SHP77 (cell line): ENCODE results near the gene CTU2.

Source experiments
- DNase-seq, 2 experiments: peaks; one replicate each; lab custom pipeline; 2025; lab: John Stamatoyannopoulos, UW

The CTU2 gene

DNA sequence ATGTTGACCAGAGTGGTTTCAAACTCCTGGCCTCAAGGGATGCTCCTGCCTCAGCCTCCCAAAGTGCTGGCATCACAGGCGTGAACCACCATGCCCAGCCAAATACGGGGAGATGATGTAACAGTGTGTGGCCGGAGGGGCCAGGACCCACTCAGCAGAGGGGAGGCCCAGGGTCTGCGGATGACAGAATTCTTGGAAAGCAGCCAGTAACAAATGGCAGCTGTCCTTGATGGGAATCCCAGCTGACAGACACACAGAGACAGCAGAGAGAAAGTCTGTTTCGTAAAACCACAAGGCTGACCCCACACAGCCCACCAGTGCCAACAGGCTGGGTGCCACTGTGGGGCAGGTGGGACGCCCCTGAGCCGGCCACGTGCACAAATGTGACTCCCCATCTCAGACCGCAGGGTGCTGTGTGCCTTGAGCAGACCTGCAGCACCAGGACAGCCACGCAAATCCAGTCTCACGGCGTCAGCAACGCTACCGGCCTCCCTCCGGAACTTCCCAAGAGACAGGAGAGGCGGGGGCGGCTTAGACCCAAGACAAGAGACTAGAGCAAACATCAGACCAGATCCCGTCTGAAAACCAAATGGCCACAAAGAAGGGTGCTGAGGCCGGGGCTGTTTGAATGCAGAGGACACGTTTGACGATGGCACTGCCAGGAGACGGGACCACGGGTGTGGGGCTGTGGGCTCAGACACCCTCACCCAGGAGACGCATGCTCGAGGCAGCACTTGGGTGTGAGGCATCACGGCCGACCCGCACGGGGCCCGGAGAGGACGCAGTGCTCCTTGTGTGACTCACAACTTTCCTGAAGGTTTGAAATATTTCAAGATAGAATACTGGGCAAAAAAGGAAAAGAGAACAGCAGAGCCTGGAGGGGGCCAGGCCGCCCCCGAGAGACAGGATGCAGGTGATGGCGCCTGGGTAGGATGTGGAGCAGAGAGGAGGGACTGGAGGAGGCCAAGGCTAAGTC lies 24.6 kb downstream of the CTU2 start:
- DNase-seq: peak; percentile 69 to 77

DNA sequence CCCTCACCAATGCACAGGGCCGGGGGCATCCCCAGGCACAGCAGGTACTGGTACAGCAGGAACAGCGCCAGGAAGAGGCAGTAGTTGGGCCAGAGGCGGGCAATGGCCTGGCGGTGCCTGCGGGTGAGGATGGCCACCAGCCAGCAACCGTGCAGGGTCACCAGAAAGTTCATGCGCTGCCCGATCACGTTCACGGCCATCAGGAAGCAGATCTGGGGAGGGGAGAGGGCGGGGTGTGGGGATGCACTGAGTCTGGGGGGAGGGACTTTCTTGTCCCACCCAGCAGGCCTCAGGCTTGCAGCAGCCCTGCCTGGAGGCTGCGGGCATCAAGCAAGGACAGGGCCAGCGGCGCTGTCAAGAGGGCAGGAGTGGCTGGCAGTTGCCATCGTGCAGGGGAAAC lies 25.4 kb downstream of the CTU2 start:
- peak in 1 of 2 experiments; percentile 42 for DNase-seq

DNA sequence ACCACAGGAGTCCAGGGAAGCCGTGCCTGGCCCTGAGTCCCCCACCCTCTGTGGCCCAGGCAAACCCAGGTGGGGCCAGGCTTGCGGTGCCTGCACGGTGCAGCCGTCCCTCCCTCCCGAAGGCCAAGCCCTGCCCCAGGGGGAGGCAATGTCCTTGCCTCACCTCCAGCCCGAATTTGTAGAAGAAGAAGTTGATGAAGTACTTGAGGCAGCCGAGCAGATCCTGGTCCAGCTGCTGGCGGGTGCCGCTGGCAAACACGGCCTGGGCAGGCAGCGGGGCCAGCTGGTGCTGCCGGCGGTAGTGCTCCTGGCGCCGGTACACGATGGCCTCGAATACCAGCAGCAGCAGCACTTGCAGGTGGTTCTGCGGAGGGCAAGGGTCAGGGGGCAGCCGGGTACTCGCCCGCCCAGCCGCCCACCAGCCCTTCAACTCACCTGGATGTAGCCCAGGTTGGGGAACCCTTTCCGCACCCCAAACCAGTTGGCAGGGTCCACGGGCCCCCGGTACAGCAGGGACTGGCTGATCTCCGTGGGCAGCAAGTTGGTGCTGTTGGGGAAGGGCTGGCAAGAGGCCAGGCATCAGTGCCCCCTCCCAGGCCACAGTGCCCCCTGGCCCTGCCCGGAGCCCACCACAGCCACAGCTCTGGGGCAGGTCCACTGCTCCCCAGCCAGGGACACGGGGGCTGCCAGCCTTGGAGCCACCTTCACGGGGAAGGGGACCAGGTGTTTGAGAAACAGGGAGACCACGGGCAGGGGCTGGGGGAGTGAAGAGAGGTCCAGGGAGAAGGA lies 26.1 kb downstream of the CTU2 start:
- DNase-seq: peak in 1 of 2 experiments; percentile 76

DNA sequence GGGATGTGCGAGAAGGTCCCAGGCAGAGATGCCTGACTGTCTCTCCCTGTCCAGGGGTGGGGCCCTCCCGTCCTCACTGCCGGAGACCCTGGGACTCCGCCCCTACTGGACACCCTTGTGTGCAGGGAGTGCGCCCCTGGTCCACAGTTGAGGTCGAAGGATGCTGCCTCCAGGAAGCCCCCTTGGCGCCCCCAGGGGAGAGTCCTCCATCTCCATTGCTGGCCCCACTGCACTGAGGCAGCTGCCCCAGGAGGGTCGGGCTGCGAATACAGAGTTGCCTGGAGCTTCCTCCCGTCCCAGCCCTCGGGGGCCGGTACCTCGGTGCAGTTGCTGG lies 26.6 kb downstream of the CTU2 start:
- DNase-seq: no peak

DNA sequence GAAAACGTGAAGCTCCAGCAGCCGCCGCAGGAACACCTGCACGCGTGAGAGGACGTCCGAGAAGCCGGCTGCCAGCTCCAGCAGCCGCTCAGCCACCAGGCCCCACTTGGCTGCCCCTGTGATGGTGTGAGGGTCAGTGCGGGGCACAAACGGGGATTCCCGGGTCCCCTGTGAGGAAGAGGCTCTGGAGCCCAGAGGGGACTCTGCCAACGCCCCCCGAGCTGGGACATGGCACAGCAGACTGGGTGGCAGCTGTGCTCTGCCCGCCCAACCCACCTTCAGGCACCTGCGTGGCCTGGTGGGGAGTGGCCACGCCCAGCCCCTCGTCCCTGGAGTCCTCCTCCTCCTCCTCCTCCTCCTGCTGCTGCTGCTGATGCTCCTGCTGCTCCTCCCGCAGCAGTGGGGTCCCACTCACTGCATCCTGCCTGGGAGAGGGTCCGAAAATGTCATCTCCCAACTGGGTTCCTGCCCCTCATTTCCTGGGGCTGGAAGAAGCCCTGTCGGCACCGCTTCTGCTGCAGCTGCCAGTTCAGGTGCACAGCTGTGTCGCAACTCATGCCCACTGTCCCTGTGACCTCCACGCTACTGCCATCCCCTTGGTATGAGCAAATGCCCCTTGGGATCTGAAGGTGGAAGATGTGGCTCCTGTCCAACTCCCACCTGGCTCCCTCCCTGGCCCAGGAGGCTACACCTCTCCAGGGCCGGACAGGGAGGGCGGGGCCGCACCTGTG lies 27.5 kb downstream of the CTU2 start:
- DNase-seq: no peak

DNA sequence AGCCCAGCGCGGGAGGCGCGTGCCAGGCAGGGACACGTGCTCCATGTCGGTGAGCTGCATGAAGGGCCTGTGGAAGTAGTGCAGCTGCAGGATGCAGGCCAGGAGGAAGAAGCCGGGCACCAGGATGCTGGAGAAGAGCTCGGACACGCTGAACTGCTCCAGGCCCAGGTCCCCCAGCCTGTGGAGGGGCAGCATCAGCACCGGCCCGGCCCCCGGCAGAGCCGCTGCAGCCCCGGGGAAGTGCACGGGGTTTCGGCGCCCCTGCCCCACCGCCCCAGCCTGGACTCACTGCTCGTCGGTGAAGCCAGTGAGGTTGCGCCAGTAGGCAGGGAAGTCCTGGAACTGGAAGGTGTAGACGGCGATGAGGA lies 28.0 kb downstream of the CTU2 start:
- DNase-seq: no peak

DNA sequence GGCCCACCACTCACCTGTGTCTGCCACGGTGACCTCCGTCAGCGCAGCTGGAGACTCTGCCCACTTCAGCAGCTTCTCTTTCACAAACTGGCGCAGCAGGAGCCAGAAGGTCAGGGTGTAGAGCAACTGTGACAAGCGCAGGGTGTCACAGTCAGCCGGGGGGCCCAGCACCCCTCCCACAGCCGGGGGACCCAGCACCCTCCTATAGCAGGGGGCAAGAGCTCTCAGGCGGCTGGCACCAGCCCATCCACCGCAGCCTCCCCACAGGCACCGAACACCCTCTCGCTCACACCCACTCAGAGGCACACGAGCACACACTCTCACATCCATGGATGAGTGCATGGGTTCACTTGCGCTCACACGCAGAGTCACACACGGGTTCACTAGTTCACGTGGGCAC lies 28.8 kb downstream of the CTU2 start:
- DNase-seq: no peak

DNA sequence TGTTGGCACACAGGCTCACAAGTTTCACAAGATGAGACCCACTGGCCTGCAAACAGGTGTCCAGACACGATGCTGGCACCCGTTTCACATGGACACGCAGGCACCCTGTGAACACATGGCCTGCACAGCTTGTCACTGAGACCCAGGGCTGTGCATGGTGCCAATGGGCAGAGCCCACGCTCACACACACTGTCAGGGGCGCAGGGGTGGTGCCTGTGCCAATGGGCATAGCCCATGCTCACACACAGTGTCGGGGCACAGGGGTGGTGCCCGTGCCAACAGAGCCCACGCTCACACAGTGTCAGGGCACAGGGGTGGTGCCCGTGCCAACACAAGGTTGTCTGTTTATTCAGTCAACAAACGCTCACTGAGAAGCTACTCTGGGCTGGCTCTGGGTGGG lies 29.3 kb downstream of the CTU2 start:
- DNase-seq: no peak

DNA sequence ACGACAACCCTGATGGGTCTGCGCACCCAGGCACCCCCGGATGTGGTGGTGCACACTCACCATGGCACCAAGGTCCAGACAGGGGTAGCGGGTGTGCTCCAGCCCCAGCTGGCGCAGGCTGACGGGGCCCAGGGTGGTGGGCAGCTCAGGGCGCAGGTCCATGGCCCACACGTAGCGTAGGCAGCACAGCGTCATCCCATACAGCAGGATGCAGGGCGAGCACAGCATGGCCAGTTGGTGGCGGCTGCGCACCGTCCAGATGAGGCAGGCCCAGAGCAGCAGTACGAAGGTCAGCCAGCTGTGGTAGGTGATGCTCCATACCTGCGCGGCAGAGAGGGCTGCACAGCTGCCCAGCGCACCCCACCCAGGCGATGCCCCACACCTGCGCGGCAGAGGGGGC lies 29.8 kb downstream of the CTU2 start:
- DNase-seq: no peak

DNA sequence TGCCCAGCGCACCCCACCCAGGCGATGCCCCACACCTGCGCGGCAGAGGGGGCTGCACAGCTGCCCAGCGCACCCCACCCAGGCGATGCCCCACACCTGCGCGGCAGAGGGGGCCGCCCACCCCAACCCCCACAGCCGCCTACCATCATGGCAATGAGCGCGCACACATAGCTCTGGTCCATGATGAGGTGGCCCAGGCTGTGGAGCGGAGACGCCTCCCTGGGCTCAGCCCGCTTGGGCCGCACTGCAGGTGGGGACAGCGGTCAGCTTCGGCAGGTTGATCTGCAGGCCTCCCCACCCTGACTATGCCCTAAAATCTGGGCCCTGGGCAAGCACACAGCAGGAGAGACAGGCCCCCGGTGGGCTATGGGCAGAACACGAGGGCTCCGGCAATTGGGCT lies 30.2 kb downstream of the CTU2 start:
- DNase-seq: no peak

DNA sequence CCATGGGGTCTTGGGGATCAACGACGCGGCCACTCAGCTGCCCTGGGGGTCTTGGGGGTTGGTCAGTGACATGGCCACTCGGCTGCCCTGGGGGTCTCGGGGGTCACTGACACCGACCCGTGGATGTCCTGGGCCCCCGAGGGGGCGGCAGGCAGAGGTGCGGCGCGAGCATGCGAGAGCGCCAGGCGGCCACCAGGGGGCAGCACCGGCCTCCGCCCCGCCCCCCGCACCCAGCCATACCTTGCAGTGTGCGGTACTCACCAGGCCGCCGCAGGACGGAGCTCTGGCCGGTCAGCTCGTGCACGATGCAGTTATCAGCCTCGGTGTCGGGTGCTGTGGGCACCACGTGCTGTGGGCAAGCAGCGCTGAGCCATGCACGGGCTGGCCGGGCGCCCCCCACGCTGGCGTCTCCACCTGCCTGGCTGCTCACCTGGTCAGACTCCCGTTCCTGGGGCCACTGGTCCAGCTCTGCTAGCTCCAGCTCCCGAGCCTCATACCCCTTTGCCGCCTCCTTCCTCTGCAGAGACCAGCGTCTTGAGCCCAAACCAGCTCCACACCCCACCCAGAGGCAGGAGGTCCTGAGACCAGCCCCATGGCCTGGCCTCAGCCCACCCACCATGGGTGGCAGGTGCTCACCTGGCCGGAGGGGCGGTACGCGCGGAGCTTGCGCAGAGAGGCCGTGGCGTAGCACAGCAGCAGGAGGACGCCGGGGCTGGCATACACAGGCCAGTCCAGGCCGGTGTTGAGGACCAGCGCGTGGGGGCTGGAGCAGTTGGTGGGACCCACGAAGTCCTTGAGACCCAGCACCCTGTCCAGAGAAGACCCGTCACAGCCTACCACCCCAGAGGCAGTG lies 31.2 kb downstream of the CTU2 start:
- DNase-seq: peak; percentile 84 to 87

DNA sequence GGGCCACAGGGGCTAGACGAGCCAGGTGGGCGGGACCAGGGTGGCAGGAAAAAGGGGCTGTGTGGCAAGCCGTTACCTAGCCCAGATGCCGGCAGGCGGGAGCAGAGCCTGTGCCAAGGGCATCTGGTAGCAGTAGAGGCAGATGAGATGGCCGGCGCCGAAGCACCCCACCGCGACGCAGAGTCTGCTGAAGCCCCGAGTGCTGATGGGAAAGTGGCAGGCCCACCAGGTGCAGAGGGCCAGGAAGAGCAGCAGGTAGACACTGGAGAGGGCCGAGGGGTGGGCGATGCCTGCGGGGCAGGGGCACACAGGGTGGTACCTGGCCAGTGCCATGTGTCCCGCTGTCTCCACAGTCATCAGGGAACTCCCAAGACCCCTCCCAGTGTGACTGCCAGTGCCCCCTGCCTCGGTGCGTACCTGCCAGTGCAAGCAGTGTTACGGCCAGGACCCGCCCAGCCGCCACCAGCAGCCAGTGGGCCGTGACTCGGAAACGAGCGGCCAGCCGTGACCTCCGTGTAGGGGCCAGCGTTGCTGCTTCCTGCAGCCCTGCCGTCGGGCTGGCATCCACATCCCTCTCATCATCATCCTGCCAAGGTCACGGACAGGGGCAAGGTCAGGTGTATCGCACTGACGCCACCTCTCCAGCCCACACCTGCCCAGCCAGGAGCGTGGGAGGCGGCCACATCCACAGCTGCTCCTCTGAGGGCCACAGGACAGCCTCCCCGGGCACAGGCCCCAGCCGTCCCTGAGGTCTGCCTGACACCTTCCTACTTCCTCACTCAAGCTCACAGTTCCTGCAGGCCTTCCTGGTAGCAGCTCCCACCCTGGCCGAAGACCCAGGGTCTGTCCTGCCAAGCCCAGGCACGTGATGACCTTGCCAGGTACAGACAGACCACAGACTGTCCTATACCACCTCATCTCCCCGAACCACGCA lies 32.1 kb downstream of the CTU2 start:
- no peak for DNase-seq

DNA sequence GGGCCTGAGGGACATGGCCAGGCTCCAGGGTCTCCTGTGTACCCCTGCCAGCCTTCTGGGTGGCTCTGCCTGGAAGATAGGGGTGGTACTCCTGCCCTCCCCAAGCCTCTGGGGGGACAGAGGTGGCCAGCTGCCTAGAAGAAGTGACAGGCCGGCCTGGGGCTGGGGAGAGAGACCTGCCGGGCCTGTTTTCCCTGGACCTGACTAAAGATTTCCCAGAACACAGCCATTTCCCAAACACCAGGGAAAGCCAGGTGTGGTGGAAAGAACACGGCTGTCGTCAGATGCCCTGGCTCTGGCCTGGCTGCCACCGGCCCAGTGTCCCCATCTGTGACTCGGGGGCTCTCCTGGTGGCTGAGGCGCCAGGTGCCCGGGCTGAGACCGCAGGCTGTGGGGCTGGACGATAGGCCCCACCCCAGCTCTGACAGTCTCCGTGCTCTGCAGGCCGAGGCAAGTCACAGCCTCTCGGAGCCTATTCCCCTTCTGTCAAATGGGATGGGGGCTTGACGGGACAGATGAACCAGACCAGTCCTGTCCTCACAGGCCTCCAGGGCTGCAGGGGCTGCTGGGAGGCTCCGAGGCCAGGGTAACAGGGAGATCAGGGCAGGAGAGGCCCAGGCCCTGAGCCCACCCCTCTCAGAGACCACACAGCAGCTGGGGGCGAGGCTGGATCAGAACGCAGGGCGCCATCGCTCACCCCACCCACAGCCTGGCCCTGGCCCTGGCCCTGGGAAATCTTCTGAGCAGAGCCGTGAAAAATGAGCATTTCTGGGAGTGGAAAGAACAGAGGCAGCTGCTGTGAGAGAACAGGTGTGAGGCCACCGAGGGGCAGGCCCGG lies 33.1 kb downstream of the CTU2 start:
- no peak for DNase-seq

DNA sequence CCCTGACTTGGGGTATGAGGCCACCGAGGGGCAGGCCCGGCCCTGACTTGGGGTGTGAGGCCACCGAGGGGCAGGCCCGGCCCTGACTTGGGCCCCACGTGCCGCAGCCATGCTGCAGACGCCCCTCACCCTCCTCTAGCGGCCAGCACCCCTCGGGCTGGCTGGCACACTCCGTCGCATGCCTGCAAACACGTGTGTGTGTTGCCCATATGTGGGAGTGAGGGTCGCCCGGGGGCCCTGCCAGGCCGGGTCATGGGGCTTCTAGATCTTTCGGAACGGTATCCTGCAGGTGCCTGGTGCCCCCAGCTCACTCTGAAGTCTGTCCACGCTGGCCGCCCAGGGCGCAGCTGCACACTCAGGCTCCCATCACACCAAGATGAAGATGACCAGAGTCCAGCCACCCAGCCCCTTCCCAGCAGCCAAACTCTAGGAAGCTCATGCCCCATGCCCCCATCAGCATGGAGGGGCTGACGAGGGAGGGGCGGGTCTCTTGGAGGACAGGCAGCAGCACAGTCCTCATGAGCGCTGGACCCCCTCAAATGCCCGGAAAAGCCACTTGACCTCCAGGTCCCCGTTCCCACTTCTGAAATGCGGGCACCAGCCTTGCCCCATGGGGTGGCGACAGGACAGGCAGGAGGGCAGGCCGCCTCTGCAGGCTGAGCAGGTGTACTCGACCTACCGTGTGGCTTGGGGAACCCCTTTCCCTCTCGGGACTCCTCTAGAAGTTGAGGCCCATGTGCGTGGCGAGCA lies 33.8 kb downstream of the CTU2 start:
- DNase-seq: no peak

DNA sequence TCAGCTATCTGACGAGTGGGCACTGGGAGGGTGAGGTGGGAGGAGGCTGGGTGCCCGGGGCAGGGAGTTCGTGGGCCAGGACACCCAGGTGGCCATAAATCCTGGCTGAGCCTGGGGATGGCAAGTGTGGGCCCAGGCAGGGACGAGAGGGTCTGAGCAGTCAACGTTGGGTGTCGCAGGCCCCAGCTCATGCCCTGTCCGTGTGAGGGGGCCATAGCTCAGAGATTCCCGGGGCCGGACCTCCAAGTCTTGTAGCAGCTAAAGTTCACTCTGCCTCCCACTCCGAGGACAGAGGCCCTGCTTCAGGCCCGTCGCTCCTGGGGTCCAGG lies 34.4 kb downstream of the CTU2 start:
- no peak for DNase-seq

DNA sequence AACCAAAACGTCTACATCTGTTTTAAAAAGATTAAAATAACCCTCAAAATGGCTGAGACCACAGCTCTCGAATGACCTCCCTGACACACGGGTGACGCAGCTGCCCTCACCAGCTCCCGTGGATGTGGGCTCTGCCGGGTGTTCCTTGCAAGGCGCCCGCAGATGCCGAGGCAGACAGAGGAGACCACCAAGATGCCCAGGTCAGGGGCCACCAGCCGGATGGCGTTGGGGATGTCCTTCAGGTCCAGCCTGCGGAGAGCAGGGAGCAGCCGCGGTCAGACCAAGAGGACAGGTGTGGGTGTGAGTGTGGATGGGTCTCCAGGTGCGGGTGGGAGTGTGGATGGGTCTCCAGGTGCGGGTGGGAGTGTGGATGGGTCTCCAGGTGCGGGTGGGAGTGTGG lies 35.1 kb downstream of the CTU2 start:
- DNase-seq: no peak

DNA sequence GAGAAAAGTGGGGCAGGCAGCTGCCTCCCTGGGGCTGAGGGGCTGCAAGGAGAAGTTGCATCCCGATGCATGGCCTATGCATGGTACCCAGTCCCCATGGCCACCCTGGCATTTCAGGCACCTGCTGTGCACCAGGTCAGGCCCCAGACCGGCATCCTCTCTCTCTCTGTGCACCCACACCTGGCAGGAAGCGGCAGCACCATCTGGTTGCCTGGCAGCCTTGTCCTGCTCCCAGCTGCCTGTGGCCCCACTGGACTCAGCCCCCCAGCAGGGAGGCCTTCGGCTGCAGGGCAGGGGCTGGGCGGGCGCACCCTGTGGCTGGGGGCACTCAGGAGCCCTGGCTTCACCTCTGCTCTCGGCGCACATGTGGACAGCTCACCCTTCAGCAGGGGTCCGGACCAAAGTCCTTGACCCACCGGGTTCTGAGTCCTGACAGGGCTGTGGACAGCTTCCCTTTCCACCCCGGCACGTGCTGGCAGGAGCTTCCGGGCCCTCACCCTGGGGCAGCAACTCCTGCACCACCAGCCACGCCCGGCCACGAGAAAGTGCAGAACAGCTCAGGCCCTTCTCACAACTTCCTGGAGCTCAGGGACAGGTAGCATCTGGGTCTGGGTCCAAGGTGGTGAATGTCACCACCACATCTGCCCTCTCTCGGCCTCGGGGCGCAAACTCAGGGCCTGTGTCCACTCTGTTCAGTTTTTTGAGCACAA lies 36.7 kb downstream of the CTU2 start:
- peak in 1 of 2 experiments; percentile 55 for DNase-seq
